ENCODE measurements around the gene SHISAL2A.

The SHISAL2A gene

DNA sequence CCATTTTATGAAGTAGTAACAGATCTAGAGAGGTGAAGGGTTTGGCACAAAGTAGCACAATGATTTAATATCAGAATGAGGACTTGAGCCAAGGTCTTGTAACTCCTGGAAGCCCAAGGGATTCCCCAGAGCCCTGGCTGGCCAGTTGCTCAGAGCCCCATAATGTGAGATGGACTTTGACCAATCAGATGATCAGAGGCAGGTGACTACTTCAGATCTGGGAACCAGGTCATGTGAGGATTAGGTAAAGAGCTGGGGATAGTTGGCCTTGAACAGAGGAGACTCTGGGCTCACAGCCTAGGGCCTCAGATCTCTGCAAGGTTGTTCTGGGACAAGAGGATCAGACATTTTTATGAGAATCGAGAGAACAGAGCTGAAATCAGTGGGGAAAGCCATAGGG, 18.9 kb downstream of the SHISAL2A start:
- no peak for DNase-seq
- in situ Hi-C loops (cut with HindIII; ENCODE audit: low pct_ligation_motif_present, low pct_unique_long_range_greater_than_20kb, low sequenced_read_pairs), result no loop called here

DNA sequence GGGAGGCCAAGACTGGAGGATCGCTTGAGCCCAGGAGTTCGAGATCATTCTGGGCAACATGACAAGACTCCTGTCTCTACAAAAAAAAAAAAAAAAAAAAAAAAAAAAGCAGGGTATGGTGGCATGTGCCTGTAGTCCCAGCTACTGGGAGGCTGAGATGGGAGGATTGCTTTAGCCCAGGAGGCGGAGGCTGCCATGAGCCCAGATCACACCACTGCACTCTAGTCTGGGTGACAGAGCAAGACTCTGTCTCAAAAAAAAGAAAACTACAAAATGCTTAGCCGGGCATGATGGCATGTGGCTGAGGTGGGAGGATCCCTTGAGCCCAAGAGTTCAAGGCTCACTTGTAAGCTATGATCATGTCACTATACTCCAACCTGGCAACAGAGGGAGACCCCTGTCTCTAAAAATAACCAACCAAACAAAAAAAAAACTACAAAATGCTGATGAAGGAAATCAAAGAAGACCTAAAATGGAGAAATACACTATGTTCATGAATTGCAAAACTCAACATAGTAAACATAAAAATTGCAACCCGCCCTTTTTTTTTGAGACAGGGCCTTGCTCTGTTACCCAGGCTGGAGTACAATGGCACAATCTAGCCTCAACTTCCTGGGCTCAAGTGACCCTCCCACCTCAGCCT, 20.4 kb downstream of the SHISAL2A start:
- in situ Hi-C loops (cut with HindIII; ENCODE audit: low pct_ligation_motif_present, low pct_unique_long_range_greater_than_20kb, low sequenced_read_pairs), result no loop called here
- DNase-seq, result no peak

DNA sequence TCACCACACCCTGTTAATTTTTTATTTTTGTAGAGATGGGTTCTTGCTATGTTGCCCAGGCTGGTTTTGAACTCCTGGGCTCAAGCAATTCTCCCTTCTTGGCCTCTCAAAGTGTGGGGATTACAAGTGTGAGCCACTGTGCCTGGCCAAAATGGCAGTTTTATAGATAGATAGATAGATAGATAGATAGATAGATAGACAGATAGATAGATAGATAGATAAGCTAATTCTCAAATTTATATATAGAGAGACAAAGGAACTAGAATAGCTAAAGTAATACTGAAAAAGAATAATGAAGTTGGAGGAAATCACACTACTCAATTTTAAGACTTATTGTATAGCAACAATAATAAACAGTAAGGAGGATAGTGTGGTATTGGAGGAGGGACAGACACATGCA, 21.1 kb downstream of the SHISAL2A start:
- in situ Hi-C loops (cut with HindIII; ENCODE audit: low pct_ligation_motif_present, low pct_unique_long_range_greater_than_20kb, low sequenced_read_pairs), result no loop called here
- DNase-seq, result no peak

DNA sequence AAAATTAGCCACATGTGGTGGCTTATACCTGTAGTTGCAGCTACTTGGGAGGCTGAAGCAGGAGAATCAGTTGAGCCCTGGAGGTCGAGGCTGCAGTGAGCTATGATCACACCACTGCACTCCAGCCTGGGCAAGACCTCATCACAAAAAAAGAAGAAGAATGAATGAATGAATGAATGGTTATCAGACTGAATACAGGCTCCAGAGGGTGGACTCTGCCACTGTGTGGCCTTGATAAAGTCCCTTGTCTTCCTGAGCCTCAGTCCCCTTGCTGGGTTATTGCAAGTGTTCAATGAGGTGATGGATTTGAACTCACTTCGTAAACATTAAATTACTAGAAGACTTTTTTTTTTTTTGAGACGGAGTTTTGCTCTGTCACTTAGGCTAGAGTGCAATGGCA, 24.7 kb downstream of the SHISAL2A start:
- DNase-seq, result no peak
- in situ Hi-C loops (cut with HindIII; ENCODE audit: low pct_ligation_motif_present, low pct_unique_long_range_greater_than_20kb, low sequenced_read_pairs), result no loop called here

DNA sequence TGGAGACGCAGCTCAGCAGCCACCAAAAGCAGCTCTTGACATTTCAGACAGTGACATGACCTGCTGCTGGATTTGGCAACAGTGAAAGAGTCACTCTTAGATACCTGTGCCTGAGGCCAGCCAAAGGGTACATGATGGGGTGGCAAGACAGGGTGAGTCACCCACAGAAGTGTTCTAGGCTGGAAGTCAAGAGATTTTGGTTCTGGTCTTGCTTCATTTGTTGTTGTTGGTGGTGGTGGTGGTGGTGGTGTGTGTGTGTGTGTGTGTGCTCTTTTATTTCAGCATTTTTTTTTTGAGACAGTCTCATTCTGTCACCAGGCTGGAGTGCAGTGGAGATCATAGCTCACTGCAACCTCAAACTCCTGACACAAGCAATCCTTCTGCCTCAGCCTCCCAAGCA, 25.8 kb downstream of the SHISAL2A start:
- no peak for DNase-seq
- in situ Hi-C loops (cut with HindIII; ENCODE audit: low pct_ligation_motif_present, low pct_unique_long_range_greater_than_20kb, low sequenced_read_pairs), result no loop called here

DNA sequence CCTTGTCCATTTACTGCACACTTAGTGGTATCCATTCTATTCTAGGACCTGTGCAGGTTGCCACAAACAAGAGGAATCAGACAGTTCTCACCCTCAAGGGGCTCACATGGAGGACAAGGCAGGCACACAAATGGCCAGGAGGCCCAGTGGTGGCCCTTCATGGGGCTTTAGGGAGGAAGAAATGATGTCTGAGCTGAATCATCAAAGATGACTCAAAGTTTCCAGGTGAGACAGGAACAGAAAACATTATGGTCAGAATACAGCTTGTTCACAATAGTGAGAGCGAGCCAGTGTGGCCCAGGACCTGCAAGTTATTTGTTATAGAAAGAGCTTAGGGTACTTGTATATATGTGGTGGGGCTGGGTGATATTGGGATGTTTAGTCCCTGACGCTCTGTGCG, 26.4 kb downstream of the SHISAL2A start:
- DNase-seq, result no peak
- in situ Hi-C loops (cut with HindIII; ENCODE audit: low pct_ligation_motif_present, low pct_unique_long_range_greater_than_20kb, low sequenced_read_pairs), result no loop called here

DNA sequence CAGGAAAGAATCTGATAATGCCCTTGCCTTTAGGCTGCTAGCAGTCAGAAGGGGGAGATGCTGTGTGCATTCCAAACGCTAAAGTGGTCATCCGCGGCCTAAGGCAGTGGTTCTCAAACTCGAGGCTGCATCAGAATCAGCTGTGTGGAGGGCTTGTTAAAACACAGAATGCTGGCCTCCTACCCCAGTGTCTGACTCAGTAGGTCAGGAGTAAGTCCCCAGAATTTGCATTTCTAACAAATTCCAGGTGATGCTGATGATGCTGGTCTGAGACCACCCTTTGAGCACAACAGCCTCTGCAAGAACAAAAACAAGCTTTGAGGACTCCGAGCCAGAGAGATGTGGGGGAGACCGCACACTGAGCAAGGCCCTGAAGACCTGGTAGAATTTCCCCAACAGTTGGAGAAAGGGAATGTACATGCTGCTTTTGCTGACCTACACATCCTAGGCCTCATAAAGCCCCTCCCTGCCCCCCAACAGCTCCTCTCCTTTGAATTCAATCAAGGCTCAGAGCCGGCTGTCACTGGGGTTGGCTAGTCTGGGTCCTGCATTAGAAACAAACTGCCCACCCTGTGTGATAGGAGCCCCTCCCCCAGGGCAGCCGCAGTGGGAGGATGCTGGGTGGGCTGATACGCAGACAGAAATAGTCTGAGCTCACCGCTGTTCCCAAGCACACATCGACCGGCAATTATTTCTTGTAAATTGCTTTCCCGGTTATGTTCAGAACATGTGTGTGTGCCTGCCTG, 27.1 kb downstream of the SHISAL2A start:
- in situ Hi-C loops (cut with HindIII; ENCODE audit: low pct_ligation_motif_present, low pct_unique_long_range_greater_than_20kb, low sequenced_read_pairs), result no loop called here
- DNase-seq, result no peak

DNA sequence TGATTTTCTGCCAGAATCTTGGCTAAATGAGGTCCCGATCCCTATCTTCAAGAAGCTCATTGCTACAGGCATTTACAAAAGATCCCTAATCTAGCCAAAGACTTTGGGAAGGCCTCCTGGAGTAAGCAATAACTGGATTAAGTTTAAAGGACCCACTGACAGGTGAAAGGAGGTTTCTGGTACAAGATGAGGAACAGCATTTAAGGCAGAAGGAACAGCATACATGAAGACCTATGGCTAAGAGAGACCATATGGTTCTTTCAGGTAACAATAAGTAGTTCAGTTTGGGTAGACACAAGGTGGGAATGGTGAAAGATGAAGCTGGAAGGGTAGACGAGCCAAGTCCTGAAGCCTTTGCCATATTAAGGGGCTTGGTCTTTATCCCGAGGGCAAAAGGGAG, 27.8 kb downstream of the SHISAL2A start:
- in situ Hi-C loops (cut with HindIII; ENCODE audit: low pct_ligation_motif_present, low pct_unique_long_range_greater_than_20kb, low sequenced_read_pairs), result no loop called here
- no peak for DNase-seq

DNA sequence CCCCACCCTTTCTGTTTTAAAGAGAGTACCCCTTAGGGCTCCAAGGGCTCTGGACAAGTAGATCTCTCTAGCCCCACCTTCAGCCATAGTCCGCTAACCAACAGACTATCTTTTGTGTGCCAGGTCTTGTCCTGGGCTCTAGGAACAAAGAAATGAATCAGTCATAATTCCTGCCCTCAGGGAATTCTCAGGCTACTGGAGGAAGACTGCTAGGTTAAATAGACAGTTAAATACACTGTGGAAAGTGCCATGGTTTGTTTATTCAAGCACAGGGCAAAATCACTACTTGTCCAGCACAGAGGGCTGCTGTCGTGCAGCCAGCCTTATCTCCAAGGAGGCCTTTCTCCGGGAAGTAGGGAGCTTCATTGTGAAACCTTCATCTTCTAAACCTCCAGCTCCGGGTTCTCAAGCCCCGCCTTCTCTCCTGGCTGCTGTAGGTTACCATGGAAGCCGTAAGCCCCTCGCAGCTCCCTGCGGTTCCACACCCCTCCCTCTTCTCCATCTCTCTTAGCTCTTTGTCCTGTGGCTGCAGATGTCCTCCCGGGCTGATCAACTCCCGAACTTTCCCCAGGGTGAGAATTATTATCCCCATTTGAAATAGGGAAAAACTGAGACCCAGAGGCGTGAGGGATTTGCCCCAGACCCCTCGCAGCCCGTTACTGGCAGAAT, 29.8 kb downstream of the SHISAL2A start:
- in situ Hi-C loops (cut with HindIII; ENCODE audit: low pct_ligation_motif_present, low pct_unique_long_range_greater_than_20kb, low sequenced_read_pairs), result no loop called here
- DNase-seq, result no peak

DNA sequence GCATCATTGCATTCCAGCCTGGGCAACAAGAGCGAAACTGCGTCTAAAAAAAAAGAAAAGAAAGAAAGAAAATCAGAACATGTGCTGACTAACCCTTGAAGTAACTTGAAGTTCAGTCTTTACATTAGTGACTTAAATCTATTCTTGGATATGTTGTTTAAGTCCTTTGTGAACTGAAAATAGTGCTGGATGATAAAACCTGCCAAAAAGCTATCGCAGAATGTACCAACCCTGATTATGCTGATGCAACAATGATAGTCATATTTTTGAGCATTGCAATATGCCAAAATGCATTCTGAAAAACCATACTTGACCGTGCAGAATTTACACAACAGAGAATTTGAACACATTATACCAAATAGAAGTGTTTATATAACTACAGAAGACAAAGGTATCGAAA, 30.7 kb downstream of the SHISAL2A start:
- in situ Hi-C loops (cut with HindIII; ENCODE audit: low pct_ligation_motif_present, low pct_unique_long_range_greater_than_20kb, low sequenced_read_pairs), result no loop called here
- no peak for DNase-seq

DNA sequence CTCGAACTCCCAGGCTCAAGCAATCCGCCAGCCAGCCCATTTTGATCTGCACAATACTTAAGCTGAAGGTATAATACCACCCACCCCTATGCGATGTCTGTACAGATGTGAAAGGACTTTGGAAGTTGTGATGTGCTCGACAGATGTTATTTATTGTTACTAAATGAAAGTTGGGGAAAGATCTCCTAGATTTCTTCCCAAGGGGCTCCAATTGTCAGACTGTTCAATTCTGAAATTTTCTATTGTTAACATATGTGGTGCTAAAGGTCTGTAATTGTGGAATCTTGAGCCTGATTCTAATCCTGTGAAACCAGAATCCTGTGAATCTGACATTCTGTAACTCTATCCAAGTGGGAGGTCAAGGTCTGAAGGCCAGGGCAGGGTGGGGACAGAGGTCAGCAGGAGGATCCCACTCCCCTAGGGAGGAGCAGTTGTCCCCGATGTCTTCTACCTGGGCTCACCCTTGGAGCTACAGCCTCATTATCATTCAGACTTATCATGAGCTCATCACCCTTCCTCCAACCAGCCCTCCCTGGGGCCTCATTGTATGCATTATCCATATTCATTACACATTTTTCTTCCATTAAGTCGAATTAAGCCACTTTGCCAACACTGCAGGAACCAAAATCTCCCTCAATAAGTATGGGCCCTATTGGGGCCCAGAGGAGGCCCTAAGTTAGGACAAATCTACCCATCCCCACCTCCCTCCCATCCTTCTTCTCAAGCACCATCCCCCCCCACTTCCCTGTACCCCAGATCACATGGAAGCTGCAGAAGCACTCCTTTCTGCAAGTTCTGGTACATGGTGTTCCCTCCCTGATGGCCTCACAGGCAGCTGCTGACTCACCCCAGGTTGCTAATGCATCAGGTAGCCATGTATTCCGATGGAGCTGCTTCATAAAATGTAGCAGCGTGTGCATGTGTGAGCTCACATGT, 32.3 kb downstream of the SHISAL2A start:
- DNase-seq, result no peak
- in situ Hi-C loops (cut with HindIII; ENCODE audit: low pct_ligation_motif_present, low pct_unique_long_range_greater_than_20kb, low sequenced_read_pairs), result no loop called here

DNA sequence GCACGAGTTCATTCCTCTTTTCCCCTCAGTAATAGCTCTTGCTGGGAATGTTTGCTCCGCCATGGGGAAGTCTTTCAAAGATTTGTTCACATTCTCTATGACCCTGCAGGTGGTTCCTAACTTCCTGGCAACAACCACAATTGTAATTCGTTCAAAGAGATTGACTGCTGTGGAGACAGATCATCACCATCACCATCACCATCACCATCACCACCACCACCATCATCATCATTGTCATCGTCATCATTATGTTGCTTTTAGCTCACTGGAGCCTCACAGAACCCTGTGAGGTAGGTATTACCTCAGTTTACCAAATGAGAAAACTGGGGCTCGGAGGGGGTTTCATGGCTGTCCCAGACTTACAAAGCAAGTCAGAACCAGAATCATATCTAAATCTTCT, 34.3 kb downstream of the SHISAL2A start:
- in situ Hi-C loops (cut with HindIII; ENCODE audit: low pct_ligation_motif_present, low pct_unique_long_range_greater_than_20kb, low sequenced_read_pairs), result no loop called here
- no peak for DNase-seq

DNA sequence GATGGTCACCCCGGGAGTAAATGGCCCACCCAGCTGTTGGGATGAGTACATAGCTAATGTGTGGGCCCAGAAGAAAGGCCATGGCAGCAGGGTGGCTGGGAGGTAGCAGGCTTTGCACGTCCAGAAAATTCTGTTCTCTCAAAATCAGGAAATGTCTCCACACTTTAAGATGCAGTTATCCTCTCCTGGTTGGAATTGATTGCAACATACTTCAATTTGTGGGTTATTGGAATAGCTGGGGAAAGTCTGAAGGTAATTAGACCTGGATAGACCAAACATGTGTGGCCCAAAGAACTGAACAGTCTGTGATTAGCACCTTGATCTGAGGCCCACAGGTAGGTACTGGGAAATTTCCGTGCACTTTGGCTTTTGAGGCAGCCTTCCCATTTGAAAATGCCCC, 35.0 kb downstream of the SHISAL2A start:
- in situ Hi-C loops (cut with HindIII; ENCODE audit: low pct_ligation_motif_present, low pct_unique_long_range_greater_than_20kb, low sequenced_read_pairs), result no loop called here
- DNase-seq, result no peak

DNA sequence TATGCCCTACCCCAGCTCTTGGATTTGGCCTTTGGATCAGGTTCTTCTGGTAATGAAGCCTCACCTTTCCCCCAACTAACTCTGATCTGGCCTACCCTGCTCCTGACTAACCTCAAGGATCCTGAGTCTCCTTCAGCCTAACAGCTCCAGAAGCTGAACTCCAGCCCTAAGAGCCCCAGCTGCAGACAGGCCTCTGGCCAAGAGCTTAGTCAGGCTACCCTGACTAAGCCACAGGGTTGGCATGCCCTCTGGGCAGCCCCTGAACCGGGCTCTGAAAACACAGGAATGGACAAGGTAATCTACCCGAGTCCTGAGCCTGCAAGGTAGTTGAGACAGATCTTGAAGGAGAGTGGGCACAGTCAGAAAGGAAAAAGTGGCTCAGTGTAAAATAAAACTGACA, 35.7 kb downstream of the SHISAL2A start:
- DNase-seq, result no peak
- in situ Hi-C loops (cut with HindIII; ENCODE audit: low pct_ligation_motif_present, low pct_unique_long_range_greater_than_20kb, low sequenced_read_pairs), result no loop called here

DNA sequence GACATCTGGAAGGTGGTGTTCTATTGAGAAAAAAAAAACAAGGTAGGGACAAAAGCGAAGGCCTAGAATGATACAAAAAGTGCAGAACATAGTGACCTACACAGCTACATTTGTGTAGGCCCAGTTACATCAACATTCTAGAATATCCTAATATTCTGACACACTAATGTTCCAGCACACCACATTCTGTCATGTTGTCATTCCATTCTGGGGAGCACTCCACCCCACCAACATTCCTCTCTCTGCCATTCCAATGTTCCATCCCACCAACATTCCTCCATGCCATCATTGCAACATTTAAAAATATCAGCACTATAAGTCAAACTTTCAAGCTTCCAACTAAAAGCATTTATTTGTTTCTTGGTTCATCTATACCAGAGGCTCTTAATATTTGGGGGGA, 36.7 kb downstream of the SHISAL2A start:
- in situ Hi-C loops (cut with HindIII; ENCODE audit: low pct_ligation_motif_present, low pct_unique_long_range_greater_than_20kb, low sequenced_read_pairs), result no loop called here
- no peak for DNase-seq

DNA sequence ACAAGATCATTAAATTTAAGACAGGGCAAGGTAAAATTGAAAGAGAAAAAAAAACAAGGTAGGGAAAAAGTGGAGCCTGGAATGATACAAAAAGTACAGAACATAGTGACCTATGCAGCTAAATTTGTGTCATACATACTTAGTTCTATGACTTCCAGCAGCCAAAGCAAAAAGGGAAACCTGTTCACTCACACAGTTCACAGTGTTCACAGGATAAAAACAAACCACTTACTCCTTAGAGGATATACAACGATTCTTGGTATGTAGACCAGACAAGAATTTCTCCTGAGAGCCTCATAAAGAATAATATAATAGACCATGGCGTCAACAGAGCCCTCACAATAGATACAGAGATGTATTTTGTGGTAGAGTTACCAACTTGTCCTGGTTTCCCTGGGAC, 37.6 kb downstream of the SHISAL2A start:
- in situ Hi-C loops (cut with HindIII; ENCODE audit: low pct_ligation_motif_present, low pct_unique_long_range_greater_than_20kb, low sequenced_read_pairs), result no loop called here
- DNase-seq, result no peak

DNA sequence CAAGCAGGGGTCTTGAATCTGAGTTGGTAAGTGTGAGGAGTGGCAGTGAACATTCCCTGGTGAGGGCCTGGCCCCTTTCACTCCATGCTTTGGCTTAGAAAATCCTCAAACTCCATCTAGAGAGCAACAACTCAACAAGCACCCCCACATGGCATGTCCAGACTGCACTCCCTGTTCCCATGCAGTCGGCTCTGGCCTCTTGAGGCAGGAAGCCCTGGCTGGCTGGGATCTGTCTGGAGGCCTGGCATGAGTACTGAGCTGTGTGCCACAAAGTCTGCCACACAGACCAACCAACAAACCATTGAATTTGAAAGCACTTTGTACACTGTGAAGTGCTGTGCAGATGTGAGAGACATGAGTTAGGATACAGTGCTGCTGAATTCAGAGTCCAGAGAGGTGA, 40.0 kb downstream of the SHISAL2A start:
- in situ Hi-C loops (cut with HindIII; ENCODE audit: low pct_ligation_motif_present, low pct_unique_long_range_greater_than_20kb, low sequenced_read_pairs), result no loop called here

DNA sequence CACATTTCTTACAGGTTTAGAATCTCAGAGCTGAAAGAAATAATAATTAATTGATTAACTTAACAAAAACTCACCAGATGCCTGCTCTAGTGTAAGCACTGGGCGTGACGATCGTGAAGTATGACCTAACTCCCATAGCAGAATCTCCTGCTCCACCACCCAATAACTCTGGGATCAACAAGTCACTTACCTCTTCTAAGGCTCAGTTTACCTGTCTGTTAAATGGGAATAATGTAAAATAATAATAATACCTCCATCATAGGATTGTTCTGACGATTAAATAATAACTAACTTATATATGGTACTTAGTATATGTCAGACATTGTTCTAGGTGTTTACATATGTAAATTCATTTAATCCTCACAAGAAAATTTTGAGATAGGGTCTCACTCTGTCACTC, 40.5 kb downstream of the SHISAL2A start:
- in situ Hi-C loops (cut with HindIII; ENCODE audit: low pct_ligation_motif_present, low pct_unique_long_range_greater_than_20kb, low sequenced_read_pairs), result no loop called here
- no peak for DNase-seq

More for the DNA sequence above, 40.0 kb downstream of the SHISAL2A start:
- no peak for DNase-seq
